IMR-90 (cell line): Measurements from ENCODE around the gene SPRY1. TPM values are rescaled to one million over a fixed set of nuclear protein-coding genes. Genes with fewer than 3 reads are reported as not detected.

Experiments used
- ATAC-seq: fragments of 200-7000 bp; cut with Tn5 transposase; 2 replicates; pipeline ENCODE4 v1.9.1; 2020; ENCODE audit warnings: low read depth, mild to moderate bottlenecking, moderate library complexity
- BruUV-seq: library from RNA; stranded (reverse); fragments of 400-500 nt; replicated peaks from 2 replicates; lab custom pipeline; 2021; lab: Mats Ljungman, UMichigan
- CTCF ChIA-PET: fragments of 300-600 bp; formaldehyde crosslinking; extraction: SDS; loops from one replicate; lab custom pipeline; 2021; ENCODE audit warnings: antibody characterized with exemption; lab: Yijun Ruan, JAX
- POLR2A ChIA-PET: fragments of 300-600 bp; sonication (Branson Sonifier 250); formaldehyde crosslinking; loops from one replicate; lab custom pipeline; 2022; ENCODE audit warnings: antibody characterized with exemption; ENCODE audit not compliant: unreplicated experiment; lab: Charles Lee
- DNase-seq: peaks from one replicate; pipeline ENCODE4 v3.0.0; 2013
- H2AFZ ChIP-seq: replicated peaks from 2 replicates; pipeline ENCODE3; 2013; ENCODE audit warnings: low read length, mild to moderate bottlenecking; ENCODE audit not compliant: poor library complexity
- H2AK5ac ChIP-seq: 2 replicates; pipeline ENCODE4 v1.6.1; 2013; ENCODE audit warnings: low read depth, low read length, inconsistent platforms
- H2AK9ac ChIP-seq: replicated peaks from 2 replicates; pipeline ENCODE3; 2013; ENCODE audit warnings: mild to moderate bottlenecking, low read depth, low read length, moderate library complexity; ENCODE audit not compliant: poor library complexity
- H2BK120ac ChIP-seq: 2 replicates; pipeline ENCODE4 v1.6.1; 2013; ENCODE audit warnings: low read depth, low read length, inconsistent platforms
- H2BK15ac ChIP-seq: 3 replicates; pipeline ENCODE4 v1.6.1; 2013; ENCODE audit warnings: low read depth, low read length, inconsistent platforms
- H2BK20ac ChIP-seq: 2 replicates; pipeline ENCODE4 v1.6.1; 2013; ENCODE audit warnings: low read depth, mild to moderate bottlenecking, inconsistent platforms, low read length, moderate library complexity
- H2BK5ac ChIP-seq: 2 replicates; pipeline ENCODE4 v1.6.1; 2013; ENCODE audit warnings: mild to moderate bottlenecking, low read depth, low read length, inconsistent platforms; ENCODE audit not compliant: poor library complexity, severe bottlenecking
- H3K14ac ChIP-seq: replicated peaks from 2 replicates; pipeline ENCODE4 v1.6.1; 2013; ENCODE audit warnings: low read depth, low read length, inconsistent platforms
- H3K18ac ChIP-seq: 2 replicates; pipeline ENCODE4 v1.6.1; 2013; ENCODE audit warnings: low read depth, low read length, control low read depth
- H3K23ac ChIP-seq: 2 replicates; pipeline ENCODE4 v1.6.1; 2013; ENCODE audit warnings: low read depth, low read length, inconsistent platforms
- H3K27ac ChIP-seq: 2 replicates; pipeline ENCODE4 v1.5.1; 2013; ENCODE audit warnings: mild to moderate bottlenecking, control low read depth, low read length; ENCODE audit not compliant: insufficient read depth
- H3K27me3 ChIP-seq: 2 replicates; pipeline ENCODE4 v1.6.1; 2013; ENCODE audit warnings: low read length; ENCODE audit not compliant: control insufficient read depth, insufficient read depth
- H3K36me3 ChIP-seq: 2 replicates; pipeline ENCODE4 v1.6.1; 2013; ENCODE audit warnings: low read length, mixed read lengths; ENCODE audit not compliant: control insufficient read depth, insufficient read depth
- H3K4ac ChIP-seq: 2 replicates; pipeline ENCODE4 v1.6.1; 2013; ENCODE audit warnings: low read depth, low read length, inconsistent platforms
- H3K4me1 ChIP-seq: 2 replicates; pipeline ENCODE4 v1.6.1; 2013; ENCODE audit warnings: low read length, mixed read lengths; ENCODE audit not compliant: control insufficient read depth, insufficient read depth
- H3K4me2 ChIP-seq: 2 replicates; pipeline ENCODE4 v1.6.1; 2013; ENCODE audit warnings: low read depth, mild to moderate bottlenecking, control low read depth, low read length, moderate library complexity
- H3K4me3 ChIP-seq: 2 replicates; pipeline ENCODE4 v1.5.1; 2013; ENCODE audit warnings: low read depth, mild to moderate bottlenecking, control low read depth, low read length, moderate library complexity; ENCODE audit not compliant: insufficient read depth
- H3K56ac ChIP-seq: 2 replicates; pipeline ENCODE4 v1.6.1; 2013; ENCODE audit warnings: low read length, inconsistent platforms; ENCODE audit not compliant: insufficient read depth; ENCODE audit errors: extremely low read depth
- H3K79me1 ChIP-seq, 2 experiments: 2 replicates each; pipeline ENCODE4 v1.6.1; 2013; ENCODE audit warnings: low read length in 2 of 2, inconsistent platforms in 1 of 2, low read depth in 1 of 2
- H3K9ac ChIP-seq: 2 replicates; pipeline ENCODE4 v1.6.1; 2013; ENCODE audit warnings: low read depth, low read length, control low read depth
- H3K9me1 ChIP-seq: 2 replicates; pipeline ENCODE4 v1.6.1; 2013; ENCODE audit warnings: low read length, inconsistent platforms; ENCODE audit not compliant: insufficient read depth
- H3K9me3 ChIP-seq: 2 replicates; pipeline ENCODE4 v1.6.1; 2013; ENCODE audit warnings: low read length; ENCODE audit not compliant: control insufficient read depth, insufficient read depth
- H4K20me1 ChIP-seq: 2 replicates; pipeline ENCODE4 v1.6.1; 2013; ENCODE audit warnings: low read length, inconsistent platforms; ENCODE audit not compliant: insufficient read depth
- H4K5ac ChIP-seq: 2 replicates; pipeline ENCODE4 v1.6.1; 2013; ENCODE audit warnings: mild to moderate bottlenecking, low read depth, low read length, control low read depth
- H4K8ac ChIP-seq, 2 experiments: 2 replicates each; pipeline ENCODE4 v1.6.1; 2013; ENCODE audit warnings: low read depth in 2 of 2, low read length in 2 of 2, control low read depth in 1 of 2, inconsistent platforms in 1 of 2
- H4K91ac ChIP-seq: 2 replicates; pipeline ENCODE4 v1.6.1; 2013; ENCODE audit warnings: low read depth, low read length, inconsistent platforms; ENCODE audit not compliant: insufficient read depth
- BHLHE40 ChIP-seq: fragments of 150-350 bp; IDR thresholded peaks from 2 replicates; pipeline ENCODE4 v1.6.1; 2016; ENCODE audit warnings: mild to moderate bottlenecking, low read depth, low read length
- CEBPB ChIP-seq: IDR thresholded peaks from 2 replicates; pipeline ENCODE4 v1.6.1; 2012; ENCODE audit warnings: low read depth, low read length, improper control_type of control experiment
- CHD1 ChIP-seq: IDR thresholded peaks from 2 replicates; pipeline ENCODE4 v1.6.1; 2012; ENCODE audit warnings: low read depth, low read length, improper control_type of control experiment
- FOS ChIP-seq: fragments of 150-350 bp; IDR thresholded peaks from 2 replicates; pipeline ENCODE4 v1.6.1; 2016; ENCODE audit warnings: low read depth, low read length
- MAFK ChIP-seq: IDR thresholded peaks from 2 replicates; pipeline ENCODE4 v1.6.1; 2012; ENCODE audit warnings: low read depth, low read length, improper control_type of control experiment
- MAZ ChIP-seq: IDR thresholded peaks from 2 replicates; pipeline ENCODE4 v1.6.1; 2012; ENCODE audit warnings: low read depth, mild to moderate bottlenecking, low read length, improper control_type of control experiment, moderate library complexity, borderline replicate concordance
- MXI1 ChIP-seq: IDR thresholded peaks from 2 replicates; pipeline ENCODE4 v1.6.1; 2012; ENCODE audit warnings: low read depth, mild to moderate bottlenecking, low read length, moderate library complexity, borderline replicate concordance
- NFE2L2 ChIP-seq: fragments of 150-350 bp; IDR thresholded peaks from 2 replicates; pipeline ENCODE4 v1.6.1; 2016; ENCODE audit warnings: low read depth, mild to moderate bottlenecking, low read length
- POLR2A ChIP-seq: IDR thresholded peaks from 2 replicates; pipeline ENCODE4 v1.6.1; 2012; ENCODE audit warnings: mild to moderate bottlenecking, low read depth, low read length
- RAD21 ChIP-seq: IDR thresholded peaks from 2 replicates; pipeline ENCODE4 v1.6.1; 2012; ENCODE audit warnings: low read length, improper control_type of control experiment
- RCOR1 ChIP-seq: IDR thresholded peaks from 2 replicates; pipeline ENCODE4 v1.6.1; 2012; ENCODE audit warnings: mild to moderate bottlenecking, low read length, improper control_type of control experiment; ENCODE audit not compliant: insufficient replicate concordance
- RFX5 ChIP-seq: IDR thresholded peaks from 2 replicates; pipeline ENCODE4 v1.8.0; 2012; ENCODE audit warnings: low read depth, mild to moderate bottlenecking, low read length, moderate library complexity
- SMC3 ChIP-seq: fragments of 150-350 bp; IDR thresholded peaks from 2 replicates; pipeline ENCODE4 v1.6.1; 2016; ENCODE audit warnings: low read depth, mild to moderate bottlenecking, antibody characterized with exemption, low read length, moderate library complexity
- WGBS, 2 experiments: methylation state at CpG; one replicate each; pipeline versions ENCODE4 v1.1.5 to v1.1.7; 2013; ENCODE audit warnings: missing lambda C conversion rate in 2 of 2; ENCODE audit not compliant: insufficient read length in 1 of 2; ENCODE audit errors: extremely low coverage in 2 of 2; 5-methylcytosine and 5-hydroxymethylcytosine counted together
- dilution Hi-C: fragments of 300-500 bp; cut with HindIII; formaldehyde crosslinking; loops from one replicate; pipeline ENCODE4 v1.14.3; 2018; ENCODE audit warnings: low sequenced_read_pairs; ENCODE audit not compliant: unreplicated experiment
- in situ Hi-C: fragments of 300-500 bp; cut with MboI; formaldehyde crosslinking; loops from 3 replicates; pipeline ENCODE4 v1.14.3; 2019; ENCODE audit warnings: low sequenced_read_pairs, inconsistent platforms, mixed read lengths
- intact Hi-C: fragments of 100-400 bp; cut with micrococcal nuclease; formaldehyde crosslinking; loops from 2 replicates; pipeline ENCODE4 v1.10.0; 2022
- polyA plus RNA-seq, 3 experiments: library from polyadenylated mRNA; depleted of rRNA; stranded (reverse); fragments of >200 nt; gene quantifications; 2 replicates each; pipeline ENCODE4 v1.2.3, GENCODE V29; 2012; ENCODE audit warnings: low replicate concordance in 1 of 3
- total RNA-seq: library from RNA; depleted of rRNA; stranded (reverse); fragments of >200 nt; gene quantifications from 2 replicates; pipeline ENCODE4 v1.2.3, GENCODE V29; 2012
- TF ChIP-seq, protein P1 (sequence below): conservative IDR thresholded peaks from 2 replicates; pipeline ENCODE4 v1.5.1; 2012; ENCODE audit warnings: mild to moderate bottlenecking, low read depth, low read length, improper control_type of control experiment
- TF ChIP-seq, protein P2 (sequence below): fragments of 150-350 bp; IDR thresholded peaks from 2 replicates; pipeline ENCODE4 v1.6.1; 2016; ENCODE audit warnings: low read depth, mild to moderate bottlenecking, low read length, moderate library complexity, borderline replicate concordance
- TF ChIP-seq, protein P3 (sequence below): fragments of 150-350 bp; IDR thresholded peaks from 2 replicates; pipeline ENCODE4 v1.6.1; 2017; ENCODE audit warnings: mild to moderate bottlenecking, antibody characterized with exemption, low read length, low read depth

SPRY1 gene
- total and polyA plus RNA-seq, 2 of the 4 experiments (the other 2 are of a cell fraction) = 1.4 to 2.2 TPM

DNA sequence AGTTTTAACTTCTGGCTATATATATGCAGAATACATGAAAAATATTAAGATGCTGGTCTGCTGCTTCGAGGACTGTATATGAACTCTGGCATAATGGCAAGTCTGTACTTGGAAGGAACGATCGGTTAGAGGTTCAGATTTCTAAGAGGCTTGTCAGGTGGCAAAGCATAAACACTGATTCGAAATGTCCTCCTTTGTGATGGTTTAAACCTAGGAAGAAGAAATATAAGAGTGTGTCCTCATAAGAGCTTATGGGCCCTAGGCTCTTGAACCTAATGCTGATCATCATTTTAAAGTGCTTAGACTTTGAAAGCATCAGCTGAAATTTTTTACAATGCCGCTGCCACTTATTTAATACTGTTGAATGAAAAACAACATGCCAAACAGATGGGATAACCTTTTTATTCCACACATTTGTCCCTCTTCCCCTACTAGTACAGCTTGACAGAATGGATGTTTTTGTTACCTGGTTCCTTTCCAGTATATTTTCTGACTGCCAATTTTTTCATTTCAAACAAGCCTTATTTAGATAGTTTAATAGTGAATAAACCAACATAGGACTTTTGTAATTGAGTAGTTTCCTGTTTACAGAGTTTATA, 8.8 kb downstream of the SPRY1 start:
- Histone ChIP-seq H2BK120ac (no peak overlapping the region), H3K23ac (no peak overlapping the region), H2AK9ac (no peak overlapping the region), H3K36me3 (peaks cover 22% of the 10 kb centered on the region), H3K4ac (no peak overlapping the region), H4K8ac (no peak overlapping the region; a peak in 1 of 4 replicates), H3K79me1 (peaks cover 9 to 28% of the 10 kb centered on the region in 2 experiments; a peak in 3 of 4 replicates), H3K9ac (no peak overlapping the region), H3K56ac (no peak overlapping the region), H2BK15ac (no peak overlapping the region), H2BK5ac (no peak overlapping the region), H4K91ac (no peak overlapping the region), H3K14ac (no peak overlapping the region), H3K4me3 (no peak overlapping the region), H2BK20ac (no peak overlapping the region), H3K27me3 (no peaks in the 10 kb centered on the region), H3K27ac (no peak overlapping the region), H3K9me3 (no peaks in the 10 kb centered on the region), H4K5ac (no peak overlapping the region; the same call in 1 of the 2 replicates), H4K20me1 (no peaks in the 10 kb centered on the region), H3K18ac (peak overlapping the region; percentile 78; the same call in 1 of the 2 replicates), H2AFZ (no peak overlapping the region), H3K4me2 (no peak overlapping the region), H3K9me1 (peaks cover 8% of the 10 kb centered on the region; the same call in 1 of the 2 replicates), H3K4me1 (peaks cover 3% of the 10 kb centered on the region), H2AK5ac (no peak overlapping the region)
- DNase-seq (no peak), ATAC-seq (no peak)
- intact Hi-C loops = no loop called here
- no TSS peak for BruUV-seq
- in situ Hi-C loops = no loop called here
- dilution Hi-C loops = no loop called here
- ChIA-PET CTCF (interaction anchor here (0.6 kb wide), 2 partner anchors 603 to 665 kb away, joined by 3 read pairs; no protein-coding TSS in a partner anchor), POLR2A (no interaction called here)
- no peak for TF ChIP-seq CEBPB
- TF ChIP-seq, protein P1, sequence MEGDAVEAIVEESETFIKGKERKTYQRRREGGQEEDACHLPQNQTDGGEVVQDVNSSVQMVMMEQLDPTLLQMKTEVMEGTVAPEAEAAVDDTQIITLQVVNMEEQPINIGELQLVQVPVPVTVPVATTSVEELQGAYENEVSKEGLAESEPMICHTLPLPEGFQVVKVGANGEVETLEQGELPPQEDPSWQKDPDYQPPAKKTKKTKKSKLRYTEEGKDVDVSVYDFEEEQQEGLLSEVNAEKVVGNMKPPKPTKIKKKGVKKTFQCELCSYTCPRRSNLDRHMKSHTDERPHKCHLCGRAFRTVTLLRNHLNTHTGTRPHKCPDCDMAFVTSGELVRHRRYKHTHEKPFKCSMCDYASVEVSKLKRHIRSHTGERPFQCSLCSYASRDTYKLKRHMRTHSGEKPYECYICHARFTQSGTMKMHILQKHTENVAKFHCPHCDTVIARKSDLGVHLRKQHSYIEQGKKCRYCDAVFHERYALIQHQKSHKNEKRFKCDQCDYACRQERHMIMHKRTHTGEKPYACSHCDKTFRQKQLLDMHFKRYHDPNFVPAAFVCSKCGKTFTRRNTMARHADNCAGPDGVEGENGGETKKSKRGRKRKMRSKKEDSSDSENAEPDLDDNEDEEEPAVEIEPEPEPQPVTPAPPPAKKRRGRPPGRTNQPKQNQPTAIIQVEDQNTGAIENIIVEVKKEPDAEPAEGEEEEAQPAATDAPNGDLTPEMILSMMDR = no peak
- TF ChIP-seq, protein P2, sequence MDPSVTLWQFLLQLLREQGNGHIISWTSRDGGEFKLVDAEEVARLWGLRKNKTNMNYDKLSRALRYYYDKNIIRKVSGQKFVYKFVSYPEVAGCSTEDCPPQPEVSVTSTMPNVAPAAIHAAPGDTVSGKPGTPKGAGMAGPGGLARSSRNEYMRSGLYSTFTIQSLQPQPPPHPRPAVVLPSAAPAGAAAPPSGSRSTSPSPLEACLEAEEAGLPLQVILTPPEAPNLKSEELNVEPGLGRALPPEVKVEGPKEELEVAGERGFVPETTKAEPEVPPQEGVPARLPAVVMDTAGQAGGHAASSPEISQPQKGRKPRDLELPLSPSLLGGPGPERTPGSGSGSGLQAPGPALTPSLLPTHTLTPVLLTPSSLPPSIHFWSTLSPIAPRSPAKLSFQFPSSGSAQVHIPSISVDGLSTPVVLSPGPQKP = no peak
- no peak for TF ChIP-seq MAZ
- TF ChIP-seq FOS = no peak
- TF ChIP-seq CHD1 = no peak
- no peak for TF ChIP-seq BHLHE40
- no peak for TF ChIP-seq RFX5
- TF ChIP-seq SMC3 = no peak
- no peak for TF ChIP-seq MAFK
- no peak for TF ChIP-seq MXI1
- no peak for TF ChIP-seq RAD21
- no peak for TF ChIP-seq RCOR1
- TF ChIP-seq, protein P3, sequence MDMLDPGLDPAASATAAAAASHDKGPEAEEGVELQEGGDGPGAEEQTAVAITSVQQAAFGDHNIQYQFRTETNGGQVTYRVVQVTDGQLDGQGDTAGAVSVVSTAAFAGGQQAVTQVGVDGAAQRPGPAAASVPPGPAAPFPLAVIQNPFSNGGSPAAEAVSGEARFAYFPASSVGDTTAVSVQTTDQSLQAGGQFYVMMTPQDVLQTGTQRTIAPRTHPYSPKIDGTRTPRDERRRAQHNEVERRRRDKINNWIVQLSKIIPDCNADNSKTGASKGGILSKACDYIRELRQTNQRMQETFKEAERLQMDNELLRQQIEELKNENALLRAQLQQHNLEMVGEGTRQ = no peak
- TF ChIP-seq NFE2L2 = no peak
- TF ChIP-seq POLR2A = no peak
- WGBS, 2 experiments = no CpG with 5 or more reads among the region's 5 CpGs
